SK-N-SH treated with all-trans-retinoic acid at 6 μM for 48 hours (cell line): Measurements from ENCODE around the gene PCDHGB5.

Experiments used
- TOX ChIP-seq: fragments of 250-450 bp; sonication (Bioruptor Pico); IDR thresholded peaks from 2 replicates; pipeline ENCODE4 v1.8.0; 2021; ENCODE audit warnings: mild to moderate bottlenecking, moderate library complexity, borderline replicate concordance
- ZFP3 ChIP-seq: fragments of 250-450 bp; sonication (Bioruptor Pico); IDR thresholded peaks from 2 replicates; pipeline ENCODE4 v1.5.0; 2020; ENCODE audit warnings: mild to moderate bottlenecking, moderate library complexity
- TF ChIP-seq, protein P1 (sequence below): fragments of 250-450 bp; sonication (Bioruptor Pico); IDR thresholded peaks from 2 replicates; pipeline ENCODE4 v1.5.0; 2020; ENCODE audit warnings: mild to moderate bottlenecking, moderate library complexity

DNA sequence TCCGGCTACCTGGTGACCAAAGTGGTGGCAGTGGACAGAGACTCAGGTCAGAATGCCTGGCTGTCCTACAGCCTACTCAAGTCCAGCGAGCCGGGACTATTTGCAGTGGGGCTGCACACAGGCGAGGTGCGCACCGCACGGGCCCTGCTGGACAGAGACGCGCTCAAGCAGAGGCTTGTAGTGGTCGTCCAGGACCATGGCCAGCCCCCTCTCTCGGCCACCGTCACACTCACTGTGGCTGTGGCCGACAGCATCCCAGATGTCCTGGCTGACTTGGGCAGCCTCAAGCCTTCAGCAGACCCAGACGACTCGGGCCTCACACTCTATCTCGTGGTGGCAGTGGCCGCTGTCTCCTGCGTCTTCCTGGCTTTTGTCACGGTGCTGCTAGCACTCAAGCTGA is 40.8 kb upstream of the PCDHGB5 start:
- TF ChIP-seq, protein P1, sequence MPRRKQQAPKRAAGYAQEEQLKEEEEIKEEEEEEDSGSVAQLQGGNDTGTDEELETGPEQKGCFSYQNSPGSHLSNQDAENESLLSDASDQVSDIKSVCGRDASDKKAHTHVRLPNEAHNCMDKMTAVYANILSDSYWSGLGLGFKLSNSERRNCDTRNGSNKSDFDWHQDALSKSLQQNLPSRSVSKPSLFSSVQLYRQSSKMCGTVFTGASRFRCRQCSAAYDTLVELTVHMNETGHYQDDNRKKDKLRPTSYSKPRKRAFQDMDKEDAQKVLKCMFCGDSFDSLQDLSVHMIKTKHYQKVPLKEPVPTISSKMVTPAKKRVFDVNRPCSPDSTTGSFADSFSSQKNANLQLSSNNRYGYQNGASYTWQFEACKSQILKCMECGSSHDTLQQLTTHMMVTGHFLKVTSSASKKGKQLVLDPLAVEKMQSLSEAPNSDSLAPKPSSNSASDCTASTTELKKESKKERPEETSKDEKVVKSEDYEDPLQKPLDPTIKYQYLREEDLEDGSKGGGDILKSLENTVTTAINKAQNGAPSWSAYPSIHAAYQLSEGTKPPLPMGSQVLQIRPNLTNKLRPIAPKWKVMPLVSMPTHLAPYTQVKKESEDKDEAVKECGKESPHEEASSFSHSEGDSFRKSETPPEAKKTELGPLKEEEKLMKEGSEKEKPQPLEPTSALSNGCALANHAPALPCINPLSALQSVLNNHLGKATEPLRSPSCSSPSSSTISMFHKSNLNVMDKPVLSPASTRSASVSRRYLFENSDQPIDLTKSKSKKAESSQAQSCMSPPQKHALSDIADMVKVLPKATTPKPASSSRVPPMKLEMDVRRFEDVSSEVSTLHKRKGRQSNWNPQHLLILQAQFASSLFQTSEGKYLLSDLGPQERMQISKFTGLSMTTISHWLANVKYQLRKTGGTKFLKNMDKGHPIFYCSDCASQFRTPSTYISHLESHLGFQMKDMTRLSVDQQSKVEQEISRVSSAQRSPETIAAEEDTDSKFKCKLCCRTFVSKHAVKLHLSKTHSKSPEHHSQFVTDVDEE (CRISPR knock-in tag): no peak
- TF ChIP-seq TOX (CRISPR knock-in tag) (no peak), ZFP3 (CRISPR knock-in tag) (no peak)
